ENCODE data around the gene BCL2A1. TPM values are rescaled to one million over a fixed set of nuclear protein-coding genes. Genes with fewer than 3 reads are reported as not detected.
"Not testable (repeated sequence)": the region's sequence is repeated elsewhere in the genome, so short reads cannot be mapped to it uniquely, and the experiment has no call there.

BCL2A1 gene
- total RNA-seq, 1 experiment from 2014 or later: 4.7 TPM

- Histone ChIP-seq H3K27me3 (ENCODE audit: control insufficient read depth, insufficient read depth, low read length) (no peaks in the 10 kb centered on the region), H3K36me3 (ENCODE audit: control insufficient read depth, insufficient read depth, low read length) (no peaks in the 10 kb centered on the region), H3K4me1 (ENCODE audit: control insufficient read depth, insufficient read depth, low read length) (no peaks in the 10 kb centered on the region), H3K9me3 (ENCODE audit: control insufficient read depth, insufficient read depth, low read depth, low read length) (no peaks in the 10 kb centered on the region), H3K4me3 (ENCODE audit: low read depth in 2 of 2, low read length in 2 of 2) (no peak overlapping the region), H3K27ac (ENCODE audit: low read length) (no peak overlapping the region)
- ChIA-PET CTCF (no interaction called here), POLR2A (interaction anchor here (0.7 kb wide), 1 partner anchor 15 kb away, joined by 5 read pairs; no protein-coding TSS in a partner anchor)
- in situ Hi-C loops (cut with HindIII; ENCODE audit: low pct_unique_long_range_greater_than_20kb, low sequenced_read_pairs) (no loop called here), intact Hi-C loops (cut with micrococcal nuclease; ENCODE audit: unreplicated experiment) (no loop called here)
- ATAC-seq (no peak), DNase-seq (ENCODE audit: low read depth, low spot score) (no peak)
- no TSS peak for BruUV-seq (replicated peaks)
- TF ChIP-seq, protein P1, sequence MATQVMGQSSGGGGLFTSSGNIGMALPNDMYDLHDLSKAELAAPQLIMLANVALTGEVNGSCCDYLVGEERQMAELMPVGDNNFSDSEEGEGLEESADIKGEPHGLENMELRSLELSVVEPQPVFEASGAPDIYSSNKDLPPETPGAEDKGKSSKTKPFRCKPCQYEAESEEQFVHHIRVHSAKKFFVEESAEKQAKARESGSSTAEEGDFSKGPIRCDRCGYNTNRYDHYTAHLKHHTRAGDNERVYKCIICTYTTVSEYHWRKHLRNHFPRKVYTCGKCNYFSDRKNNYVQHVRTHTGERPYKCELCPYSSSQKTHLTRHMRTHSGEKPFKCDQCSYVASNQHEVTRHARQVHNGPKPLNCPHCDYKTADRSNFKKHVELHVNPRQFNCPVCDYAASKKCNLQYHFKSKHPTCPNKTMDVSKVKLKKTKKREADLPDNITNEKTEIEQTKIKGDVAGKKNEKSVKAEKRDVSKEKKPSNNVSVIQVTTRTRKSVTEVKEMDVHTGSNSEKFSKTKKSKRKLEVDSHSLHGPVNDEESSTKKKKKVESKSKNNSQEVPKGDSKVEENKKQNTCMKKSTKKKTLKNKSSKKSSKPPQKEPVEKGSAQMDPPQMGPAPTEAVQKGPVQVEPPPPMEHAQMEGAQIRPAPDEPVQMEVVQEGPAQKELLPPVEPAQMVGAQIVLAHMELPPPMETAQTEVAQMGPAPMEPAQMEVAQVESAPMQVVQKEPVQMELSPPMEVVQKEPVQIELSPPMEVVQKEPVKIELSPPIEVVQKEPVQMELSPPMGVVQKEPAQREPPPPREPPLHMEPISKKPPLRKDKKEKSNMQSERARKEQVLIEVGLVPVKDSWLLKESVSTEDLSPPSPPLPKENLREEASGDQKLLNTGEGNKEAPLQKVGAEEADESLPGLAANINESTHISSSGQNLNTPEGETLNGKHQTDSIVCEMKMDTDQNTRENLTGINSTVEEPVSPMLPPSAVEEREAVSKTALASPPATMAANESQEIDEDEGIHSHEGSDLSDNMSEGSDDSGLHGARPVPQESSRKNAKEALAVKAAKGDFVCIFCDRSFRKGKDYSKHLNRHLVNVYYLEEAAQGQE (IDR thresholded peaks at IDR 0.05; ENCODE audit: insufficient read depth in 1 of 2, low read depth in 2 of 2, low read length in 1 of 2): no peak
- TF ChIP-seq TCF7L2 (IDR thresholded peaks at IDR 0.05; ENCODE audit: low read depth, low read length) (no peak), POLR2AphosphoS5 (IDR thresholded peaks at IDR 0.05; ENCODE audit: low read depth, low read length) (no peak), SIN3A (IDR thresholded peaks at IDR 0.05; ENCODE audit: borderline replicate concordance, insufficient read depth, low read depth, low read length) (no peak)
- TF ChIP-seq, protein P2, sequence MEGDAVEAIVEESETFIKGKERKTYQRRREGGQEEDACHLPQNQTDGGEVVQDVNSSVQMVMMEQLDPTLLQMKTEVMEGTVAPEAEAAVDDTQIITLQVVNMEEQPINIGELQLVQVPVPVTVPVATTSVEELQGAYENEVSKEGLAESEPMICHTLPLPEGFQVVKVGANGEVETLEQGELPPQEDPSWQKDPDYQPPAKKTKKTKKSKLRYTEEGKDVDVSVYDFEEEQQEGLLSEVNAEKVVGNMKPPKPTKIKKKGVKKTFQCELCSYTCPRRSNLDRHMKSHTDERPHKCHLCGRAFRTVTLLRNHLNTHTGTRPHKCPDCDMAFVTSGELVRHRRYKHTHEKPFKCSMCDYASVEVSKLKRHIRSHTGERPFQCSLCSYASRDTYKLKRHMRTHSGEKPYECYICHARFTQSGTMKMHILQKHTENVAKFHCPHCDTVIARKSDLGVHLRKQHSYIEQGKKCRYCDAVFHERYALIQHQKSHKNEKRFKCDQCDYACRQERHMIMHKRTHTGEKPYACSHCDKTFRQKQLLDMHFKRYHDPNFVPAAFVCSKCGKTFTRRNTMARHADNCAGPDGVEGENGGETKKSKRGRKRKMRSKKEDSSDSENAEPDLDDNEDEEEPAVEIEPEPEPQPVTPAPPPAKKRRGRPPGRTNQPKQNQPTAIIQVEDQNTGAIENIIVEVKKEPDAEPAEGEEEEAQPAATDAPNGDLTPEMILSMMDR (IDR thresholded peaks at IDR 0.05): no peak
These were observed 48.3 kb upstream of the BCL2A1 start for GRCh38 chr15:80019168-80019745.

DNA sequence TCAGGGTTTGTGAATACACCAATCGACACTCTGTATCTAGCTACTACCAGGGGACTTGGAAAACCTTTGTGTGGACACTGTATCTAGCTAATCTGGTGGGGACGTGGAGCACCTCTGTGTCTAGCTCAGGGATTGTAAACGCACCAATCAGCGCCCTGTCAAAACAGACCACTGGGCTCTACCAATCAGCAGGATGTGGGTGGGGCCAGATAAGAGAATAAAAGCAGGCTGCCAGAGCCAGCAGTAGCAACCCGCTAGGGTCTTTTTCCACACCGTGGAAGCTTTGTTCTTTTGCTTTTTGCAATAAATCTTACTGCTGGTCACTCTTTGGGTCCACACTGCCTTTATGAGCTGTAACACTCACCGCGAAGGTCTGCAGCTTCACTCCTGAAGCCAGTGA, 46.1 kb upstream of the BCL2A1 start:
- in situ Hi-C loops (cut with HindIII; ENCODE audit: low pct_unique_long_range_greater_than_20kb, low sequenced_read_pairs); H3K27me3 ChIP-seq (ENCODE audit: control insufficient read depth, insufficient read depth, low read length); ATAC-seq; H3K9me3 ChIP-seq (ENCODE audit: control insufficient read depth, insufficient read depth, low read depth, low read length); intact Hi-C loops (cut with micrococcal nuclease; ENCODE audit: unreplicated experiment); H3K36me3 ChIP-seq (ENCODE audit: control insufficient read depth, insufficient read depth, low read length); DNase-seq (ENCODE audit: low read depth, low spot score); H3K4me3 ChIP-seq (ENCODE audit: low read depth in 2 of 2, low read length in 2 of 2); H3K4me1 ChIP-seq (ENCODE audit: control insufficient read depth, insufficient read depth, low read length); CTCF ChIA-PET; BruUV-seq (replicated peaks); H3K27ac ChIP-seq (ENCODE audit: low read length): not testable (repeated sequence)
- POLR2A ChIA-PET: interaction anchor here (0.6 kb wide), 1 partner anchor 148 kb away, joined by 3 read pairs; no protein-coding TSS in a partner anchor

- DNase-seq (ENCODE audit: low read depth, low spot score); H3K27me3 ChIP-seq (ENCODE audit: control insufficient read depth, insufficient read depth, low read length); intact Hi-C loops (cut with micrococcal nuclease; ENCODE audit: unreplicated experiment); H3K9me3 ChIP-seq (ENCODE audit: control insufficient read depth, insufficient read depth, low read depth, low read length); CTCF ChIA-PET; BruUV-seq (replicated peaks); H3K4me1 ChIP-seq (ENCODE audit: control insufficient read depth, insufficient read depth, low read length); in situ Hi-C loops (cut with HindIII; ENCODE audit: low pct_unique_long_range_greater_than_20kb, low sequenced_read_pairs); H3K4me3 ChIP-seq (ENCODE audit: low read depth in 2 of 2, low read length in 2 of 2); H3K36me3 ChIP-seq (ENCODE audit: control insufficient read depth, insufficient read depth, low read length); ATAC-seq; H3K27ac ChIP-seq (ENCODE audit: low read length); POLR2A ChIA-PET: not testable (repeated sequence)
These were observed 45.5 kb upstream of the BCL2A1 start for GRCh38 chr15:80016506-80016905.
